HG03108 (cell line): ENCODE measurements around the gene ARSH.
"Not testable (repeated sequence)": the region's sequence is repeated elsewhere in the genome, so short reads cannot be mapped to it uniquely, and the experiment has no call there.

Experiments used
- ATAC-seq: cut with Tn5 transposase; IDR thresholded peaks from one replicate; pipeline ENCODE4 v1.9.1; 2021; ENCODE audit warnings: moderate library complexity; ENCODE audit not compliant: unreplicated experiment

Gene ARSH

GRCh38 chrX:3029129-3029528, 22.8 kb downstream of the ARSH start:
- ATAC-seq: no peak

GRCh38 chrX:3037218-3037617, 30.9 kb downstream of the ARSH start:
- no peak for ATAC-seq

- no peak for ATAC-seq
Measured at GRCh38 chrX:3044196-3044595, 37.9 kb downstream of the ARSH start.

- no peak for ATAC-seq
Measured at GRCh38 chrX:3044671-3045070, 38.3 kb downstream of the ARSH start.

- no peak for ATAC-seq
Measured at GRCh38 chrX:3046253-3047240, 40.2 kb downstream of the ARSH start.

GRCh38 chrX:3050523-3051175, 44.3 kb downstream of the ARSH start:
- ATAC-seq: not testable (repeated sequence)

GRCh38 chrX:3052860-3053259, 46.5 kb downstream of the ARSH start:
- no peak for ATAC-seq

GRCh38 chrX:3066555-3066954, 60.2 kb downstream of the ARSH start:
- ATAC-seq: no peak

- no peak for ATAC-seq
Measured at GRCh38 chrX:3075959-3076358, 69.6 kb downstream of the ARSH start.

- ATAC-seq: no peak
Measured at GRCh38 chrX:3076416-3076991, 70.2 kb downstream of the ARSH start.
